HG02623 (cell line): ENCODE measurements around the gene TH.

Experiments used
- ATAC-seq: cut with Tn5 transposase; IDR thresholded peaks from one replicate; pipeline ENCODE4 v1.9.1; 2021; ENCODE audit warnings: moderate library complexity; ENCODE audit not compliant: unreplicated experiment

The TH gene

DNA sequence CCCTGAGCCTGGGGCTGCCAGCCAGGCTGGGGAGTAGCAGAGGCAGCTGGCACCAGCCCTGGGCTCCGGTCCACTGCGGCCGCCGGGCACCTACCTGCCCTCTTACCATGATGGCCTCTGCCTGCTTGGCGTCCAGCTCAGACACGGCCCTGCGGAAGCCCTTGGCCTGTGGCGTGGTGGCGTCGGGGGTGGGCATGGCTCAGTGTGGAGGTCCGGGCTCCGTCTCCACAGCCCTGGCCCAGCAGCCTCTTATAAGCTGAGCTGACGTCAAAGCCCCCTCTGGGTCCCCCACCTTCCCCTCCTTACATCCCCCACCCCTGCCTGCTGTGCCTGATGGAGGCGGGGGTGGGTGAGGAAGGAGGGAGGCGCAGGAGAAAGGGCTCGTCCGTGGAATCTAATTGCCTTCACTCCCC, at the start of gene TH:
TH (minus strand) TSS at position 225 of the 413 bp plus-strand sequence; CDS start at position 196, 29 bp downstream.
- ATAC-seq, result no peak

DNA sequence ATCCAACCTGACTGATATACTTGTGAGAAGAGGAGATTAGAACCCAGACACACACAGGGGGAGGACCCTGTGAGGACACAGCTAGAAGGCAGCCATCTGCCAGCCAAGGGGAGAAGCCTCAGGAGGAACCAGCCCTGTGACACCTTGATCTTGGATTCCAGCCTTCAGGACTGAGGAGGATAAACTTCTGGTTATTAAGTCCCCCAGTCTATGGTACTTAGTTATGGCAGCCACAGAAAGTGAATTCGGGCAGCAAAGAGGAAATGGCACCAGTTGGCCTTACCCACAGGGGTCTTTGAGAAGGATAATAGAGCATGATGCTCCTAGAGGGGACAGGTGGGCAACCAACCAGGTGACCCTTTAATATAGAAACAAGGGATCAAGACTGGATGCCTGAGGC, 49.4 kb upstream of the TH start:
- ATAC-seq, result no peak

GRCh38 chr11:2220173-2220771, 48.7 kb upstream of the TH start:
- no peak for ATAC-seq

DNA sequence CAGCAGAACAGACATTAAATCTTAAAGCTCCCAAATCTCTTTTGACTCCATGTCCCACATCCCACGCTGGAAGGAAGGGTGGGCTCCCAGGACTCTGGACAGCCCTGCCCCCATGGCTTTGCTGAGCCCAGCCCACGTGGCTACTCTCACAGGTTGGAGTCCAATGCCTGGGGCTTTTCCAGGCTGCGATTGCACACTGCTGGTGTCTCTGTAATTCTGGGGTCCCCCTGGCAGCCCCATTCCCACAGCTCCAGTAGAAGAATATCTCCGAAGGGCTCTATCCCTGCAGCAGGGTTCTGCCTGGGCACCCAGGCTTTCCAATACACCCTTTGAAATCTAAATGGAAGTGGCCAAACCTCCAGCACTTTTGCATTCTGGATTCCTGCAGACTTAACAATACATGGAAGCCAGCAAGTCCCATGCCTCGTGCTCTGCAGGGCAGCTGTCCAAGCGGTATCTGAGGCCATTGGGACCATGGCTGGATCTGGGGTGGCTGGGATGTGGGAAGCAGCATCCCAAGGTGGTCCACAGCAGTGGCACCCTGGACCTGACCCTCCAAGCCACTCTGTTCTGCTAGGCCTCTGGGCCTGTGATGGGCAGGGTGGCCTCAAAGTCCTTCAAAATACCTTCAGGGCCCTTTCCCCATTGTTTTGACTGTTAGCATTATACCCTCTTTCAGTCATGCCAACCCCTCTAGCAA, 47.9 kb upstream of the TH start:
- no peak for ATAC-seq

DNA sequence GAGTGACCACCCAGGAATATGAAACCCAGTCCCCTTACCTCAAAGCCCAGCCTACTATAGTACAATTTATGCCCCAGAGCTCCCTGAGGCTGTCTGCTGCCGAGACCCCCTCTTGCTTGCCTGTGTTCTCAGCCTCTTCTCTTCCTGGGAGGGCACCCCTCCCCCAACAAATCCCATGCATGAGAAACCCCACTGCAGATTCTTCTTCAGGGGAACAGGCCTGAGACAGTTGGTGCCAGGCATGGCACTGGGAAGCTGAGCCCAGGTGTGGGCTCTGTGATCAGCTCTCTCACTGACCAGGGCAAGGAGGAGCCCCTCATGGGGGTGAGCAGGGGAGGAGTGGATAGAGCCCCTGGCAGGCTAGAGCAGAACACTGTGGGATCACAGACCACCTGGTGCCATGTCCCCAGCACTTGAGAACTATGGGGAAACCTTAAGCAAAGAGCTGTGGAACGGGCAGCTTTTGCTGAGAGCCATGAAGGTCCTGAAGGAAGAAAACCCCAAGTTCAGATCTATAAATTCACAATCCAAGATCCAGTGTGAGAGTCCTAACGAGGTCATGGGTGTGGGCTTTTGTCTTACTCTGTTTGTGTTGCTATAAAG, 46.5 kb upstream of the TH start:
- ATAC-seq, result no peak

DNA sequence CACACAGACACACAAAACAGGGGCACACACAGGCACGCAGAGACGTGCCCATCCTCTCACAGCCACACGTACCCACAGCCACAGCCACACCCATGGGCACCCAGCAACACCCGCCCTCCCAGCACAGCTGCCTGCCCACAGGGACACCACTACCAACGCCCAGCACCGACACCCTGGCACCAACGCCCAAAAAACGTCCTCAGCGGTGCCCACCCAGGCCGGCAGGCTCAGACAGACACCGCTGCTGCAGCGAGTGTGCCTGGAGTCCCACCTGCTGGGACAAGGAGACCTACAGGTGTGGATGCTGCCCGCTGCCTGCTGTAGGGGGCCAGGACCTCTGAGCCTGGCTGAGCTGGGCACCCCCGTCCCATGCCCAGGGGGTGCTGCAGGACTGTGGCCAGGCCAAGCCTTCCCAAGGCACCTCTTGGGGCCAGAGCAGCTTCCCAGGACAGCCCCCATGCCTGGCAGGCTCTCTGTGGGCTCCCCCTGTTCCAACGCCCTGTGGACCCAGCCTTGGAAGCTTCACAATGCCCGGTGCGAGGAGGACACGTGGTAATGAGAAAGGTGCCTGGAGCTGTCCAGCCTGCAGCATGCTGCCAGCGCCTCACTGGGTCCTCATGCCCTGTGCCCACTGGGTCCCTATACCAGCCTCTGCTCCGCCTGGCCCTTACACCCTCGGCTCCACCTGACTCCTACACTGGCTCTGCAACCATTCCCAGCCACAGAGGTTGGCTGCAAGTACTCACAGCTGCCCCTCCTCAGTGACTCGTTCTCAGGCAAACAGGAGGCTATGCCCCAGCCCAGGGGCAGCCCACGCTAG, 45.8 kb upstream of the TH start:
- no peak for ATAC-seq

DNA sequence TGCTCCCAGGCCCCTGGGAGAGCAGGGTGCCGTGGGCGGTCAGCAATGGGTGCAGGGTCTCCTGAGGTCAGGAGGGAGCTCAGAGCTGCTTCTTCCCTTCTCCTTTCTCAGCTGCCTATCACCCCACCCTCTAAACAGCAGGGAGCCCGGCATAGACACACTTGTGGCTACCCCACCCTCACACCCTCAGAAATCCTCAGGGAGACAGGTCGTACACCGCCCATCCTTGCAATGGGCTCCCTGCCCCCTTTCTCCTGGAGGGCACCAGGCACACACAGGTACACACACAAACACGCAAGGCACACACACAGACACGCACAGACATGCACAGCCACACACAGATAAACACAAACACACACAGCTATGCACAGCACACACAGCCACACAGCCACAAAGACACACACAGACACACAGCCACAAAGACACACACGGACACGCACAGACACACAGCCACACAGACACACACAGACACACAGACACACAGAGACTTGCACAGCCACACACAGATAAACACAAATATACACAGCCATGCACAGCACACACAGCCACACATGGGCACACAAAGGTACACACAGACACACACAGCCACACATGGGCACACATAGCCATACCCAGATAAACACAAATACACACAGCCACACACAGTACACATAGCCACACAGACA, 44.9 kb upstream of the TH start:
- no peak for ATAC-seq

- ATAC-seq, result no peak
These were observed 44.2 kb upstream of the TH start for GRCh38 chr11:2215561-2216399.

DNA sequence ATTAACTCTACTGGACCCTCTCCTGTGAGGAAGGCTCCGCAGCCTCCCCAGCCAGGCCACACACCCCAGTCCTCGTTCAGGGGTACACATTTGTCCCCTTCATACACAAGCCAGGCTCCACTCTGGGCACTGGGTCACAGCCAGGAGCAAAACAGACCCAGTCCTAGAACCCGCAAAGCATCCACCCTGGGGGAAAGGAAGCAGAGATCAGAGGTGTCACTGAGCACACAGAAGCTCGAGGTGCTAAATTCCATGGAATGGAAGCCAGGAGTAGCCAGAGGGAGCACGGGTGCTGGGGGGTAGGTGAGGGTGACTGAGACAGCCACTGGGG, 43.6 kb upstream of the TH start:
- ATAC-seq, result no peak

GRCh38 chr11:2214527-2215229, 43.1 kb upstream of the TH start:
- no peak for ATAC-seq

GRCh38 chr11:2213890-2214526, 42.4 kb upstream of the TH start:
- ATAC-seq, result no peak

- ATAC-seq, result no peak
These were observed 41.8 kb upstream of the TH start for GRCh38 chr11:2213384-2213842.

DNA sequence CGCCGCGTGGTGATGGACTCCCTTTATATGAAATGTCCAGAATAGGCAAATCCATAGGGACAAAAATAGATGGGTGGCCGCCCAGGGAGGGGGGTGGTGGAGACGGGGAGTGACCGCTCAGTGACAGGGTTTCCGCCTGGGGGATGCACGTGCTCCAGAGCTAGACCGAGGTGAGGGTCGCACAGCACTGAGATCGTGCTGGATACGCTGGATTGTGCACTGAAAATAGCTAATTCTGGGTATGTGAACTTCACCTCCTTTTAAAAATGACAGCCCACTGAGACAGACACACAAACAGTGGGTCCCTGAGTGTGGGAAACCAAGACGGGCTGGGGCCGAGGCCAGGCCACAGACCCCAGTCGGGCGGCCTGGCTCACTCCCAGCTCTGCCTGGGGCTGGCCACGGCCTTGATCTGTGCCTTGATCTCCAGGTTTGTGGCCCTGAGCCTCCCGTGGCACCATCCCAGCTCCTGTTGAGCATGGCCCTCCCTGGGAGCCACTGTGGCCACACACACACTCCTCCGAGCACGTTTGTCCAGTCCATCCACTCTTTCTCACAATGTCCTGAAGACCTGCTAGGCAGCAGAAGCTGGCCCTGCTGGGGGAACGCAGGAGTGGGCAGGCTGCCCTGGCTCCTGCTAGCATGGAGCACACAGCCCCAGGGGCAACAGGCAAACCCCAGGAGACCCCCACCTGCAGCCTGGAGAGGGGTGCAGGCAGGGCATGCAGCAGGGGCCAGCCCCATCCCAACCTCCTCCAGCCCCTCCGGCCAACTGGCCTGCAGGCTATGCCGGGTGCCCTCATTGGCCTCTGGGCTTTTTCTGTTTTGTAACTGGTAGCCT, 41.0 kb upstream of the TH start:
- no peak for ATAC-seq

GRCh38 chr11:2211113-2211971, 39.7 kb upstream of the TH start:
- no peak for ATAC-seq

- ATAC-seq, result no peak
These were observed 38.9 kb upstream of the TH start for GRCh38 chr11:2210366-2211112.

DNA sequence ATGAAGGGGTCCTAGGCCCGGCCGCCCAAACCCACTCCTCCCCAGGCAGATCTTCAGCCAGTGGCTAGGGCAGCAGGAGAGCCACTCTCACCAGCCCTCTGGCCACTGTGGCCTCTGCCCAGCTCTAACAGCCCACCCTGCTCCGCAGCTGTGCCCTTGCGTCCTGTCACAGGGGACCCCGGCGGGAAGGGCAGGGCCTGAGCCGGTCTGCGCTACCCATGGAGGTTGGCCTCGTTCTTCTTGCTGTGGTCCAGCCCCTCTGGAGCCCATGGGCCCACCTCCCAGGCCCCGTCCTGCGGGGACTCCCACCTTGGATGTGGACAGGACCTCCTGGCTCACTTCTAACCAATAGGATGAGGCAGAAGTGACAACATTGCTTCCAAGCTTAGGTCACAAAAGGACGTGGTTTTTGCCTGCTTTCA, 38.3 kb upstream of the TH start:
- no peak for ATAC-seq
